Spleen (tissue), 11 donors: ENCODE data around the gene EXOC3. TPM values are rescaled to one million over a fixed set of nuclear protein-coding genes. Genes with fewer than 3 reads are reported as not detected.

Experiments used
- DNase-seq: peaks from one replicate; pipeline ENCODE4 v3.0.0-alpha.2; 2020
- H3K27ac ChIP-seq, 8 donors: fragments of 200-600 bp; sonication (generic) in 7 of 8; 1 replicate in 4 of 8; 2 replicates in 4 of 8; pipeline versions ENCODE4 v1.5.0 to v1.8.0; 2016 to 2021; ENCODE audit warnings: inconsistent platforms in 4 of 8, mild to moderate bottlenecking in 4 of 8, moderate library complexity in 1 of 8
- H3K27me3 ChIP-seq, 7 donors: fragments of 200-600 bp; sonication (generic) in 6 of 7; replicated peaks in 1 of 7; 1 replicate in 4 of 7; 2 replicates in 3 of 7; pipeline versions ENCODE4 v1.5.0 to v1.8.0; 2016 to 2021; ENCODE audit warnings: inconsistent platforms in 3 of 7, mild to moderate bottlenecking in 1 of 7
- H3K36me3 ChIP-seq, 6 donors: fragments of 200-600 bp; sonication (generic) in 5 of 6; 1 replicate in 4 of 6; 2 replicates in 2 of 6; pipeline versions ENCODE4 v1.5.0 to v1.8.0; 2016 to 2021; ENCODE audit warnings: inconsistent platforms in 2 of 6
- H3K4me1 ChIP-seq, 6 donors: fragments of 200-600 bp; sonication (generic) in 5 of 6; 1 replicate in 3 of 6; 2 replicates in 3 of 6; pipeline versions ENCODE4 v1.5.0 to v1.8.0; 2016 to 2021; ENCODE audit warnings: inconsistent platforms in 3 of 6
- H3K4me3 ChIP-seq, 8 donors: fragments of 200-600 bp; sonication (generic) in 7 of 8; 1 replicate in 4 of 8; 2 replicates in 4 of 8; pipeline versions ENCODE4 v1.5.0 to v1.8.0; 2016 to 2021; ENCODE audit warnings: inconsistent platforms in 4 of 8, mild to moderate bottlenecking in 4 of 8, moderate library complexity in 2 of 8
- H3K9me3 ChIP-seq, 8 donors: fragments of 200-600 bp; sonication (generic) in 7 of 8; 1 replicate in 4 of 8; 2 replicates in 4 of 8; pipeline versions ENCODE4 v1.5.0 to v1.8.0; 2016 to 2021; ENCODE audit warnings: inconsistent platforms in 4 of 8
- CTCF ChIP-seq, 11 experiments: fragments of 200-600 bp in 7 of 11; fragments of 450-650 bp in 4 of 11; sonication (generic) in 4 of 11; IDR thresholded peaks in 8 of 11; conservative IDR thresholded peaks in 3 of 11; 1 replicate in 7 of 11; 2 replicates in 4 of 11; pipeline versions ENCODE4 v1.4.0 to v1.8.0; 2016 to 2021; ENCODE audit warnings: antibody characterized with exemption in 11 of 11, inconsistent platforms in 4 of 11, mild to moderate bottlenecking in 1 of 11
- POLR2A ChIP-seq, 3 donors: fragments of 450-650 bp; IDR thresholded peaks; one replicate each; pipeline ENCODE4 v1.5.1; 2017; ENCODE audit warnings: antibody characterized with exemption in 3 of 3, mild to moderate bottlenecking in 1 of 3
- POLR2AphosphoS5 ChIP-seq, 3 donors: sonication (generic); formaldehyde crosslinking; IDR thresholded peaks; one replicate each; pipeline ENCODE4 v1.5.1; 2017; ENCODE audit warnings: antibody characterized with exemption in 3 of 3
- WGBS, 5 donors: extraction: QIAGEN DNeasy Blood & Tissue Kit in 3 of 5; methylation state at CpG; one replicate each; pipeline versions ENCODE4 v1.1.5 to v1.1.7; 2013 to 2018; 5-methylcytosine and 5-hydroxymethylcytosine counted together
- intact Hi-C: fragments of 100-400 bp; cut with DNase I; formaldehyde crosslinking; loops from one replicate; pipeline ENCODE4 v1.15.0; 2023; ENCODE audit warnings: low total_unique reads
- polyA plus RNA-seq, 3 donors: library from polyadenylated mRNA; stranded (reverse); fragments of 200-250 nt; gene quantifications; one replicate each; pipeline ENCODE4 v1.2.1, GENCODE V29; 2013
- total RNA-seq, 7 donors: library from RNA; depleted of rRNA in 3 of 7; stranded (reverse); fragments of >200 nt in 3 of 7; fragmentation: NEBNext Ultra II Directional in 4 of 7; extraction: Animal tissue kit (Norgen Biotek cat#: 25700) in 4 of 7; gene quantifications; one replicate each; pipeline versions ENCODE4 v1.1.0 to v1.2.1, GENCODE V29; 2016 to 2021
- donor health status: healthy with polysubstance abuse.
- donor health status: DM: no; HTN: no; CAD: no; lungs with moderate emphysema.
- donor health status: DM: no; HTN: no; CAD: no.
- donor health status: Bipolar disorder and iron deficiency.
- donor health status: healthy.
- donor health status: DM: no; HTN: no; CAD: no.
- donor health status: DM: yes; HTN: yes; CAD: no.

EXOC3 gene
- total and polyA plus RNA-seq, 10 donors: 22.7 to 87.0 (median 71.0) TPM

- intact Hi-C loops: no loop called here
- Histone ChIP-seq H3K27me3 (peaks cover 0 to 3% (median 0%) of the 10 kb centered on the region in 7 donors), H3K36me3 (peaks cover 0 to 24% (median 0%) of the 10 kb centered on the region in 6 donors), H3K4me1 (peaks cover 0 to 10% (median 4%) of the 10 kb centered on the region in 6 donors), H3K9me3 (no peaks in the 10 kb centered on the region), H3K27ac (no peak overlapping the region), H3K4me3 (no peak overlapping the region)
- peak; percentile 71 for DNase-seq
- TF ChIP-seq POLR2AphosphoS5 (IDR thresholded peaks at IDR 0.05): no peak
- TF ChIP-seq CTCF (IDR thresholded peaks at IDR 0.05 in 8 of 11, conservative IDR thresholded peaks at IDR 0.05 in 3 of 11): no peak
- no peak for TF ChIP-seq POLR2A (IDR thresholded peaks at IDR 0.05)
- WGBS, 5 donors: 91 to 95% (median 93%) methylated on average over 37 to 39 of the region's 39 CpGs
These were observed 15.4 kb upstream of the EXOC3 start for GRCh38 chr5:427415-428087.

- no peak overlapping the region for H3K27ac ChIP-seq
- 83 to 95% (median 89%) methylated on average over 11 of the region's 11 CpGs for WGBS, 5 donors
- no peak for DNase-seq
- TF ChIP-seq POLR2A (IDR thresholded peaks at IDR 0.05): no peak
- no peak for TF ChIP-seq POLR2AphosphoS5 (IDR thresholded peaks at IDR 0.05)
- no peak for TF ChIP-seq CTCF (IDR thresholded peaks at IDR 0.05 in 8 of 11, conservative IDR thresholded peaks at IDR 0.05 in 3 of 11)
- peaks cover 0 to 10% (median 4%) of the 10 kb centered on the region in 6 donors for H3K4me1 ChIP-seq
- no peaks in the 10 kb centered on the region for H3K9me3 ChIP-seq
- intact Hi-C loops: no loop called here
- no peak overlapping the region for H3K4me3 ChIP-seq
- H3K27me3 ChIP-seq: peaks cover 0 to 7% (median 0%) of the 10 kb centered on the region in 7 donors
- peaks cover 0 to 24% (median 0%) of the 10 kb centered on the region in 6 donors for H3K36me3 ChIP-seq
These were observed 14.8 kb upstream of the EXOC3 start for GRCh38 chr5:428219-428618.

- intact Hi-C loops: no loop called here
- WGBS, 5 donors: 73 to 85% (median 78%) methylated on average over 15 to 22 of the region's 22 CpGs
- TF ChIP-seq POLR2A (IDR thresholded peaks at IDR 0.05): no peak
- no peak for TF ChIP-seq POLR2AphosphoS5 (IDR thresholded peaks at IDR 0.05)
- TF ChIP-seq CTCF (IDR thresholded peaks at IDR 0.05 in 8 of 11, conservative IDR thresholded peaks at IDR 0.05 in 3 of 11): no peak
- peaks cover 0 to 8% (median 0%) of the 10 kb centered on the region in 7 donors for H3K27me3 ChIP-seq
- H3K4me3 ChIP-seq: no peak overlapping the region
- no peak for DNase-seq
- peaks cover 0 to 10% (median 4%) of the 10 kb centered on the region in 6 donors for H3K4me1 ChIP-seq
- H3K36me3 ChIP-seq: peaks cover 0 to 24% (median 0%) of the 10 kb centered on the region in 6 donors
- no peaks in the 10 kb centered on the region for H3K9me3 ChIP-seq
- no peak overlapping the region for H3K27ac ChIP-seq
These were observed 14.1 kb upstream of the EXOC3 start for GRCh38 chr5:428754-429452.
